Measurements from ENCODE around the gene CDKAL1.
"Not testable (repeated sequence)": the region's sequence is repeated elsewhere in the genome, so short reads cannot be mapped to it uniquely, and the experiment has no call there.

The CDKAL1 gene

DNA sequence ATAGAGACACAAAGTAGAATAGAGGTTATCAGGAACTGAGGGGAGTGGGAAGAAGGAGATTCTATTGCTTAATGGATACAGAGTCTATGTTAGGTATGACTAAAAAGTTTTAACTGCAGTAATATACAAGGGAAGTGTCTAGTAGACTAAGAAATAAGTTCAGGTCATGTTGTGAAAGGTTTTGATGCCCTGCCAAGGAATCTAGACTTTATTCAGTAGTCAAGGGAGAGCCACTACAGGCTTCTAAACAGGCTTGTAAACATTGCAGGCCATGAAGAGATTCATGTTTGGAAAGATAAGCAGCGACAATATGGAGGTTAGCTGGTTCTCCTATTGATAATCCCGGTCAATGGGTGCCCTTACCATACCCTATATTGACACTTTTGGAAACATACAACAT is 706.5 kb downstream of the CDKAL1 start:
- no peak for DNase-seq

DNA sequence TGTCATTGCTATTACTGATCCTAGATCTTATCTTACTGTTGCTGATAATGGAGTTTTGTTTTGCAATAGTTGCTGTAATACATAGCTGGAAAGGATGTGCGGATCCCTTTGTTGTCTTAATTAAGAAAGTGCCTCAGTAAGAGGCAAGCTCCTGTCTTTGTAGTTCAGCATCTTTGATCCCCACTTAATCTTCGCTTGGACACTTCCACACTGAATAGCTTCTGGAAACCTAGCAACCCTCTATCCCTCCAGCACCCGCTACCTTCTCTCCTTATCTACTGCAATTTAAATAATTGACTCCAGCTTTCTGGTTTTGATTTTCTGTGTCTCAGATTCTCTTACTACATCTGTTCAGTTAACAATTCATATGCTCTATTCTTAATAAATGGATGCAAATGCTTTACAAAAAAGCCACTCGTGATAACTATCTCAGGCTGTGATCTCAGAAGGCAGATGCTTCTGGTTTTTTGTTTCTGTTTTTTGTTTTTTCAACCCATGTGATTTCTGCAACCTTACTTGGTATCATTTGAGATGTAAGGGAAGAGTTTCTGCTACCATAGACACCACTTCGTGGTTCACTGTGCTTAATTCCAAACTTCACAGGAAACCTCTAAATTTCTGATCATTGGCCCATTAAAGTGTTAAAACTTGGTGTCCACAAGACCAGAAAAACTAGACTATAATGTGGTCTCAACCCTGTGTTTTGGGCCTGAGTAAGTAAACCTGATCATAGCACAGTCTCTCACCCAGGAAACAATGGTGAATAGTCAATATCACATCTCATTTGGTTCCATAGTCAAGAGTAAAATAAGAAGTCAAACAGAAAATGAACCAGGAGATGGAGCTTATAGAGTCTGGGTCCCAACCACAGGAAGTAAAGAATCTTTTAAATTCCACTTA is 707.2 kb downstream of the CDKAL1 start:
- no peak for DNase-seq

DNA sequence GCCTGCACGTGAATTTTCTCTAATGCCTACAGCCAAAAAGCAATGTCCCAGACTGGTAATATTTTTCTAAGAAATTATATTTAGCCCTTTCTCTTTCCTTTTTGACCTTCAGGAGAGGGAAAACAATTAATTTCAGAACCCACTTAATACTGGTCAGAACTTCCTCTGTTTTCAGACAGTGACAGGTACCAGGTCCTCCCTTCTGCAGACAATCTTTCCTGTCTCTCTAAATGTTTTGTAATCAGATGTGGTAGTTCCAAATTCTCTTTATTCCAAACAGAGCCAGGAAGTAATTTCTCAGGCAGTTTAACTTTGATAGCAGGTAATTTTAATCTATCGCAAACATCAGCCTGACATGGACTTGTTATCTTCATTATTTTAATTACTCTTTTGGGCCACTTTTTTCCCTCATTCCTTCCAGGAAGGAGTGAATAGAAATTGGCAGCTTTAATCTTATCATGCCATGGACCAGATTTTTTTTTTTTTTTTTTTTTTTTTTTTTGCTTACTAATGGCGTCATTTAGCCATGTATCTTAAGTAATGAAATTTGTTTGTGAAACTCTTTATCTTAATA is 710.7 kb downstream of the CDKAL1 start:
- no peak for DNase-seq

DNA sequence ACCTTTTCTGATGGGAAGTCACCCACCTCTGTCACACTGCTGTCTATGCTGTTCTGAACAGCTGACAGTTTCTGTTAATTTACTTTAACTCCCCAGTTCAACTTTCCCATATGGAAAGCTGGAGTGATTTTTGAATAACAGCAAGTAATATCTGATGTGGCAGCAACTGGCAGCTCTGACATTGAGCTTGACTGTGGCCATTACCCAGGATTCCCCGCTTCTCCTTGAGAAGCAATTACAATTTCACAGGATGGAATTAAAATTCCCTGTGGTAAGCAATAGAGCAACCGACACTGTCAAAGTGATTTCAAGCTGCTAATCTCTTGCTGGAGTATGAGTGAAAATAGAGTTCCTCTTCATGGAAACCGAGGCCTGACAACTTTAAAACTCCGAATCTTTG is 711.2 kb downstream of the CDKAL1 start:
- DNase-seq: no peak

DNA sequence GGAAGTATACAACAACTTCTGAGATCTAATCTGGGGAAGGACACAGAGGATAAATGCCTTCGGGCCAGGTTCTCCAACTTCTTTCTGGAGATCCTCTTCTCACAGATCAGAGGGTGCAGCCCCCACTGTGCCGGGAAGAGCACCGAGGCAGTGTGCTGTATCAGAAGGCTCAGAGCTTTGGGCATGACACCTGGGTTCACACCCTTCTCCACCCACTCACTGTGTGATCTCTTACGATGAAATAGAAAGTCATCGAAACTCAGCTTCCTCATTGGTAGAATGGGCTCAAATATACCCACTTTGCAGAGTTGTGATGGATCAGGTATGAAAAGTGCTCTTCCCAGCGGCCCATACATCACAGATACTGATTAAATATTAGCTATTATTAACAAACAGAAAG is 711.8 kb downstream of the CDKAL1 start:
- DNase-seq: no peak

DNA sequence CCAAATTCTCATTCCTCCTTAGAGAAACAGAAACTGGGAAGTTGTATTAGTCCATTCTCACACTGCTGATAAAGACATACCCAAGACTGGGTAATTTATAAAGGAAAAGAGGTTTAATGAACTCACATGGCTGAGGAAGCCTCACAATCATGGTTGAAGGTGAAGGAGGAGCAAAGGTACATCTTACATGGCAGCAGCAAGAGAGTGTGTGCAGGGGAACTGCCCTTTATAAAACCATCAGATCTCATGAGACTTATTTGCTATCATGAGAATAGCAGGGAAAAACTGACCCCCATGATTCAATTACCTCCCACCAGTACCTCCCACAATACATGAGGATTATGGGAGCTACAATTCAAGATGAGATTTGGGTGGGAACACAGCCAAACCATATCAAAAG is 720.2 kb downstream of the CDKAL1 start:
- not testable (repeated sequence) for DNase-seq

DNA sequence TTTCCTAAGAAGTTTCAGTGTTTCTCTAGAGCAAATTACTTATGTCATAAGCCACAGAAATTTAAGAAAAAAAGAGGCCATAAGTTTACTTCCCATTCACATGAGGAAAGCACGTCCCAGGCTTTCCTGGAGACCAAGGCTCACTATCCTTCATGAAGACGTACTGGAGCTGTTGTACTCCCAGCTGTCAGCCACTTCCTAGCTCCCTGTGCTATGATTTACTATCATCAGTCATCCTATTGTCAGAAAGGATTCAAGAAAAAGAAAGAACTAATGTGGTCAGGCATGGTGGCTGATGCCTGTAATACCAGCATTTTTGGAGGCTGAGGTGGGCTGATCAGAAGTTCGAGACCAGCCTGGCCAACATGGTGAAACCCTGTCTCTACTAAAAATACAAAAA is 721.9 kb downstream of the CDKAL1 start:
- no peak for DNase-seq

DNA sequence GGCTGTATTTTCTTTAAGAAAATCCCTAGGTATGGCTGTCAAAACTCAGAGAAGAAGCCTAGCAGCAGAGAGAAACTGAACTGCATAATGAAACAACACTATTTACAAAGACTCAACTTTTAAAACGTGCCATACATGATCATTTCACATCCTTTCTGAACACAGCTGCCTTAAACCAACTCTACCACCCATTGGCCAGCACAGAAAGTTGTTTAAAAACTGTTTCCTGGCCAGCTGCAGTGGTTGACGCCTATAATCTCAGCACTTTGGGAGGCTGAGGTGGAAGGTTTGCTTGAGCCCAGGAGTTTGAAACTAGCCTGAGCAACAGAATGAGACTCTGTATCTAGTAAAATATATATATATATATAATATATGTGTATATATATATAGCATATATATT is 722.9 kb downstream of the CDKAL1 start:
- DNase-seq: no peak

DNA sequence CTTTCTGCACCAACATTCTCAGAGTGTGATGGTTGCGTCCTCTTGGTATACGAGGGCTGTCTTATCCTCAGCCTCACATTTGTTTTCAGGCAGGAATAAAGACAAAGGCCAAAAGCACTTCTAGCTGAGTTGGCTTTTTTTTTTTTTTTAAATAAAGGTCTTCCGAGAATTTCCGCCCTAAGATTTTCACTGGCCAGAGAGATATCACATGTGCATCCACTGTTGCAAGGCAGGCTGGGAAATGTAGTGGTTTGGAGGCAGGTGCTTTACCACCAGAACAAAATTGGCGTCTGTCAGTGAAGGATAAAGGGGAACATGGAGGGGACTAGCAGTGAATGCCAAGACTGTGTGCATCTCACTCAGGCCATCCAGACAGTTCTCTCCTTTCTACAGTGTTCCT is 724.4 kb downstream of the CDKAL1 start:
- DNase-seq: no peak

DNA sequence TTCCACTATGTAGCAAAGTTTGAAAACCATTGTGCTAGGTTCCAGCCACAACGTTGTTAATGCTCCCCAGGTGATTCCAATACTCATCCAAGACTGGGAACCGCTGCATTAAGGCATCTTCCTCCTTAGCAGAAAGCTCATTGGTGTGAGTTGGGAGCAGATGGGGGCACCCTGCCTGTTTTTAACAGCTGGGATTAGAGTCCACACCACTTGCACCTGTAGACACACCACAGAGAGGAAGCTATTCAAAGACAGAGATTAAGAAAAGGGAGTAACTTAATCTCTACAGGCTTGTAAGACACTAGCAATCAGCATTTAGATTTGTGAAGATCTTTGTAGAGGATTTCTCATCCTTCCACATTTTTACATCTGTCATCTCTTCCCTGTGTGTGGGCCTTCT is 725.4 kb downstream of the CDKAL1 start:
- no peak for DNase-seq

DNA sequence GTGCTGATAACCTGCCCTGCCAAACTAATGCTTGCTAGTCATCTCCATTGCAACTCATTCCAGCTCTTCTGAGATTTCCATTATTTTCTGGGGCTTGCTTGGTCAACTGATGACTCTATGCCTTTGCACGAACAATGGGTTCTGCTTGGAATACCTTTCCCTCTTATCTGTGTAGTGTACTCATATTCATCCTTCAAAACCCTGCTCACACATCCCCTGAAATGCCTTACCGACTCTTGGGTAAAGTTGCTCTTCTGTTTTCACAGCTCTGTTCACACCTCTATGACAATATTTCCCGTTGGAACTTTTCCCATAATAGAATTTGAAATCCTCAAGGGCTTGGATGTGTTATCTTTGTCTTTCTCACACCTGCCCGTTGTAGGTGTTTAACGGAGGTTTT is 728.2 kb downstream of the CDKAL1 start:
- DNase-seq: no peak

DNA sequence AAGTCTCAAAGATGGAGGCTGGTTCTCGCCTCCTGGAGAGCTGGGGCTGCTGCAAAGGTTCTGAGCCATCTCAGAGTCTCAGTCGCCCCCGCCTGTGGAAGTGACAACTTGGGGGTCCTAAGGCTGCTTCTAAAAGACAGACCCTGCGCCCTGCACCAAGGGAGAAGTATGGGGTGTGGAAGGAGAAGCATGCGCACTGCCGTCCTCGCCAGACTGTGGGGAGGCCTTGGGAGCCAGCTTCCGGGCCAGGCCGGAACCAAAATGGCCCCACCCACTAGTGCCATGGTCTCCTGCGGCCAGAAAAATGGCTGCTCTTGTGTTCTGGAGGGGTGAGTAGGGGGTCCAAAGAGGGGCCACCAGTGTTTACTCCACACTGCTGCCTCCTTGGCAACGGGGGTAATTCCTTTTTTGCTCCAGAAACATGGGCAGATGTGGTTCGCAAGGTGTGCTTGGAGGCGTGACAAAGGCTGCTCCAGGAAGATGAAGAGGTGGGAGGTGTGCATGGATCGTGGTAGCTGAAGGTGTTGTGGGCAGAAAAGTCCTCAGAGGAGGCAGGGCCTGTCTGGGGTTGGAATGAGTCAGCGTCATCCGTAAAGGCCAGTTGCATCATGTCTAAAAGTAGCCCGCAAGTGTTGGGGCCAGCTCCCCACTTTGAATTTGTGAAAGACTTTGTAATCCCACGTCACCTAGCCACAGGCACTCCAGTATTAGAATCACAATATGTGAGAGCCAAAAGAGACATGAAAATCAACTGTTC is 729.5 kb downstream of the CDKAL1 start:
- DNase-seq: peak; percentile 10

DNA sequence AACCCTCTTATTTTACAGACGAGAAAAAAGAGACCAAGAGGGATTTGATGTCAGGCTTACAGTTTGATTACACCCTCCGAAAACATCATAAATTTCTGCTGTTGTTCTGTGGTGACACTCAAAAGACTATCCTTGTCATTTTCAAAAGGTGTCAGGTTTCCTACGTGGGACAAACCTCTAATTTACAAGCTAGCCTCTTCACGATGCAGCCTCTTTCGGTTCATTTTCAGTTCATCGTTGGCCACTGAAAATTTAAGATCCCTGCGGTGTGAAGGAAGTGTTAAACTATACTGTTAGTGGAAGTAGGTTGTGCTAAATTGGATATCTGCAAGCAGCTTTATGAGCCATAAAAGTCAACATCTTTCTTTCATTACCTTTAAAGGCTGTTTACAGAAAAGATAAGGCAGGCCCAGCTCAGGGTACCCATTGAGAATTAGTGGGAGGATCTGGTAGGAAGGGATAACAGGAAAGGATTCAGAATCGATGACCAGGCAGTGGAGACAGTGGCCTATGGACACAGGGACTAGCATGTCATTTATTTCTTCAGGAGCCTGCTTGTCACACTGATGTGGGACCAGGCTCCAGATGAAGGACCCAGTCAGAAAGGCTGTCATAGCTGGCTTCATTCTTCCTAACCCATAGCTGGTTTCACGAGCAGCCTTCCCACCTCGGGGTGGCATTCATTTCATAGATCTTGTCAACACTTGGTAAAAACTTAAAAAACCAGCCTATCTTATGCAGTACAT is 730.2 kb downstream of the CDKAL1 start:
- DNase-seq: no peak

DNA sequence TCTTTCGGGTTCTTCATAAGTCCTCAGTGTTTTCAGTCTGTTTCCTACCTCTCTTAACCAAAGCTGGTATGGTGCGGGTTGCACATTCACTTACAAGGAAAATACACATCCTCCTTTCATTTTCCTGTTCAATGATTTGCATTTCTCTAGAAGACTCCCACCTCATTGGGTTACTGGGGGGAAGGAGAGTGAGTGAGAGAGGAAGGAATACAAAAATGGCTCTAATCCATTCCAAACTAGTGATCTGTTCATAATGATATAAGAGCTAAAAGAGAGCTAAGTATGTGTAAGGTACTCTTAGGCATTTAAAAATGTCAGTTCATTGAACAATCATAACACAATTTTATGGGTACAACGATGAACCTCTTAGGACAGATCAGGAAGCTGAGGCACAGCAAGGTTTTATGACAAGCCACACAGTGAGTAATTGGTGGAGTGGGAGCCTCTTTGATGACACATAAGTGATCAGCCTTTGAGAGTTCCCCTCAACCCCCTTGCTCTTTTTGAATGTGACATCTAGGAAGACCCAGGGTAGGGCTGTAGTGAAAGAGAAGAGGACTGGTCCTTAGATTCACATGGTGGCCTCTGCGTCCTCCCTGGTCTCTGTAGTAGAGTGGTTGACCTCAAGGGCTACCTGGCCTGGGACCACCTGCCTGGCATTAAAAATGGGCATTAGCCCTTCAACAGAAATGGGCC is 730.9 kb downstream of the CDKAL1 start:
- peak; percentile 31 for DNase-seq

DNA sequence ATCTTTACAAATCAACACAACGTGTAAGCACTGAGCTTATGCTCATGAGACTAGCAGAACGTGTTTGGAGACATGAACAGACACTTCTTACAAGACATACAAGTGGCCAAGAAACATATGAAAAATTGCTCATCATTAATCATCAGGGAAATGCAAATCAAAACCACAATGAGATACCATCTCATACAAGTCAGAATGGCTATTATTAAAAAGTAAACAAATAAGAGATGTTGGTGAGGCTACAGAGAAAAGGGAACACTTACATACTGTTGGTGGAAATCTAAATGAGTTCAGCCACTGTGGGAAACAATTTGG is 731.4 kb downstream of the CDKAL1 start:
- no peak for DNase-seq

DNA sequence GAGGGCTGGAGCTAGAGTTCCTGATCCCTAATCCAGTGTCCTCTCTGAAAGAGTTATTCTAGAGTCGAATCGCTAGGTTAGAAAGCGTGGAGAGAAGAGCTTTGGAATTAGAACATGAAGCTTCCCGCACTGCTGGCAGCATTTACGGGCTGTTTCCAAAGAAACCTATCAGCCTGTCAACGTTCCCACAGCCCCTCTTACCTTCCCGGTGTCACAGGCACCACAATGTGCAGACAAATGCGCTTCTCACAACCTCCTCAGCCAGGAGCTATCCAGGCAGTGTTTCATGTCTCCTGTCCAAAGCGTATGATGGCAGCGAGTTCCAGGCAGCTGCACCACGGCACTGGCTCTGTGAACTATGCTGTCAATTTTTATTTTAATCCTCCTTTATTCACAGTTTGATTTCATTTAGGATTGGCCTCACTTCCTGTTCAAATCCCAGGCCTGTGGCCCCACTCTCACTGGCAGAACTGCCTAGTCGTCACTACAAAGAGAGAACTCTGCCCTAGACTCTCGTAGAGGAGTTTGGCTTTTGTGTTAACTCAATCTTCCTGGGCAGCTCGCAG is 736.5 kb downstream of the CDKAL1 start:
- no peak for DNase-seq

DNA sequence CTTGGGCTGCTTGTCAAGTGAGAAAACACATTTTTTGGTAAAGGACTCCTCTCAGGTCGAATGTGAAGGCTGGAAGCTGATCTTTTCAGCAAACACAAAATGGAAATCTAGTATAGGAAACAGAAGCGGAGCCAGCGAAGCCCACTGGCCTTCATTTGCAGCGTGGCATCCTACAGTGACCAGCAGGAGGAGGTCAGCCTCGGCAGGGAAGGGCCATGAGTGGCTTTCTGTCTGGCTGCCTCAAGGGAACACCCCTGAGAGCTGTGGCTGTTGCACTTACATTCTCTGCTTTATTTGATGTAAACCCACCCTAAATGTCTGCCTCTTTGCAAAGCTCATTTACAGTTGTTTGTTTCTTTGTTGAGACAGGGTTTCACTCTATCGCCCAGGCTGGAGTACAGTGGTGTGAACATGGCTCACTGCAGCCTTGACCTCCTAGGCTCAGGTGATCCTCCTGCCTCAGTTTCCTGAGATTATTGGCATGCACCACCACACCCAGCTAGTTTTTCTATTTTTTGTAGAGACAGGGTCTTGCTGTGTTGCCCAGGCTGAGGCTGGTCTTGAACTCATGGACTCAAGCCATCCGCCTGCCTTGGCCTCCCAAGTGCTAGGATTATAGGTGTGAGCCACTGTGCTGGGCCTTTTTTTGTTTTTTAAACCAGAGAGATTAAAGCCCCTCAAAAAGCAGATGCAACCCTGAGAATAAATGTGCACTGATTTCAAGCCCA is 737.3 kb downstream of the CDKAL1 start:
- no peak for DNase-seq

DNA sequence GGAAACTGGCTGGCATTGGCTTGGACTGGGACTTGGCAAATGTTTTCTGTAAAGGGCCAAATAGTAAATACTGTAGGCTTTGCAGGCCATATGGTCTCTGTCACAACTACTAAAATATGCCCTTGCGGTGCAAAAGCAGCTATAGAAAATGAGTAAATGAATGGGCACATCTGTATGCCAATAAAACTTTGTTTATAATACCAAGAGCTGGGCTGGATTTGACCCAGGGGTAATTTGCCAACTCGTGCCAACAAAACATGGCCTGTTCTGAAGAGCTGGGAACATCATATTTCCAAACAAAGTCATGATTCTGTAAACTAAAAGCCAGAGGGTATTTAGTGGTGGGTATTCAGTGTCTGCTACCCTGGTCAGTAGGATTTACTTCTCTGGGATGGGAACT is 739.2 kb downstream of the CDKAL1 start:
- DNase-seq: no peak

DNA sequence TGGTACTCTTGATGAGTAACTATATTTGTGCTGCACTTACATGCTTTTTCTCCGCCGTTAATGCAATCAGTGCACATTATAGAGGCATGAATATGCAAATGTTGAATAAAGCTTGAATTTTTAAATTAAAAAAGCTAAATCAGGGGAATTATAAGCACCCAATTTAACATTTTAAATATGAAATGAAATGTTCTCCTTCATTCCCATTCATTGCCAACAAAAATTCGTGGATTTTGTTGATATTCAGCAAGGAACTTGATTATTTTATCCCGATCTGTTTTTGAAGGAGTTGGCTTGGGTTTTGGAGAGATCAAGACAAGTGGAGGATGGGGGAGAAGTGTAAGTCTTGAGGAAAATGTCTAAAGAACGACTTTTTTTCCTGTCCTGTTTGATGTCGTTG is 740.6 kb downstream of the CDKAL1 start:
- no peak for DNase-seq

DNA sequence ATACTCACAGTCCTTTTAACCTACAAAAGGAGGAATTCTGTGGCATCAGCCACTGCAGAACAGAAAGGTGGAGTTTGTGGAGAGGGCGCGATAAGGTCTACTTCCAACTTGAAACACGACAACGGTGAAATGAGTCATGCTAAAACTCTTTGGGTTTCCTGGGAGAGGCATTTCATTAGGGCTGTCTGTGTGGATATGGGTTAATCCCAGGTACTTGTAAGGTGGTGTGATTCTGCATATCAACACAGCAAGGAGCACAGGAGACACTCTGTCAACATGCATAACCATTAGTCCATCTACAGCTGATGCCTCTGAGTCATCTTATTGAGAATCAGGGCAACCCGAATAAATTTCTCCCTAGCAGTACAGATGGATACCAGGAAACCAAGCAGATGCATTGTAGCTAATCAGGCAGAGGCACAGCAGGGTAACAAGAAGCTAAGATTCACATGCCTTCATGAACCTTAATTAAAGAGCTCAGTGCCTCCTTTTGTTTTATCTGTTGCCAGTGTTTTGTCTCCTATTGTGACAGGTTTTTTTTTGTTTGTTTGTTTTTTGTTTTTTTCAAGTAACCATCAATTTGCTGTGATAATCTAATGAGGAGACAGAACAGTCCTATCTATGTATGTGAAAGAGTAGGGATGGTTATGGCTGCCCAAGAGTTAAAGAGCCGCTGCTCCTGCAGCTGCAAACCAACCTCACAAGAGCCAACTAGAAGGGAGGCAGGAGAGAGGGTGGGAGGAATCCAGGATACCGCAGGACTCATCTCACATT is 743.5 kb downstream of the CDKAL1 start:
- no peak for DNase-seq

DNA sequence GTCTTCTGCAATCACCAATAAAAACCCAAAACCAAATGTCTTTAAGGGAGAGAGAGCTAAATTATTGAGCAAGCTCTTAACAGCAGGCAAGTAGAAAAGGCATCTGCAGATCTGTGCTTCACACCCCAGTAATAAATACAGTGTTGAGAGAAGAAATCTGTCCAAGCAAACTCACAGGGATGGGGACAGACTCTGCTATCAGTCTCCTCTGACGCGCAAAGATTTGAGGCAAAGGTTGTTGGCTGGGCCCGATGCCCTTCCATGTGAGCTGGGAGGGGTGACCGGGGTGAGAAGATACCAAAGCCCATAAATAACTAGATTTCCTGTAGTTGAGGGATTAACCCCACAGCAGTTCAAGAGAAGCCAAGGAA is 744.1 kb downstream of the CDKAL1 start:
- DNase-seq: no peak

Measured in activated CD4-positive, alpha-beta T cell treated with anti-CD3 and anti-CD28 coated beads for 48 hours (primary cell).